Measurements from ENCODE around the gene EML6. TPM values are rescaled to one million over a fixed set of nuclear protein-coding genes. Genes with fewer than 3 reads are reported as not detected.

EML6 gene
- total and polyA plus RNA-seq, 2 of the 8 experiments (the other 6 are each of a cell fraction or from before 2014, with no cell fraction given) = 1.2 to 1.6 TPM

GRCh38 chr2:54908591-54908990 is 185.1 kb downstream of the EML6 start:
- 95% methylated on average over 6 of the region's 6 CpGs; no CpG with 5 or more reads in 1 of the 2 experiments for WGBS, 2 experiments (ENCODE audit: extremely low coverage in 1 of 2, insufficient coverage in 1 of 2, insufficient read length in 1 of 2, insufficient replicate concordance in 2 of 2, low coverage in 1 of 2, low lambda C conversion rate in 2 of 2, missing lambda C conversion rate in 1 of 2)
- Histone ChIP-seq H2BK5ac (ENCODE audit: low read depth, low read length) (no peak overlapping the region), H3K4me2 (ENCODE audit: insufficient read depth in 1 of 2, low read depth in 2 of 2, low read length in 2 of 2) (no peak overlapping the region), H3K4me3 (ENCODE audit: extremely low read depth in 1 of 4, insufficient read depth in 2 of 4, low read depth in 3 of 4, low read length in 4 of 4) (no peak overlapping the region), H3K27ac (ENCODE audit: low read depth, low read length) (no peak overlapping the region), H3K9me3 (ENCODE audit: insufficient read depth in 2 of 2, low read depth in 1 of 2, low read length in 1 of 2) (no peaks in the 10 kb centered on the region), H4K8ac (ENCODE audit: extremely low read depth, insufficient read depth, low read length) (no peak overlapping the region), H3K79me1 (ENCODE audit: low read depth, low read length) (no peaks in the 10 kb centered on the region), H3K9ac (replicated peaks in 1 of 4; ENCODE audit: extremely low read depth in 1 of 4, low read depth in 3 of 4, low read length in 3 of 4) (no peak overlapping the region), H3K14ac (ENCODE audit: insufficient read length) (no peak overlapping the region), H2BK20ac (ENCODE audit: low read length) (no peak overlapping the region), H4K91ac (replicated peaks; ENCODE audit: insufficient read length, low read length) (no peak overlapping the region), H4K20me1 (replicated peaks in 1 of 2; ENCODE audit: control insufficient read depth in 1 of 2, insufficient read depth in 2 of 2, low read length in 2 of 2) (no peaks in the 10 kb centered on the region), H2BK120ac (replicated peaks; ENCODE audit: low read depth, low read length) (no peak overlapping the region), H2BK15ac (ENCODE audit: low read length) (no peak overlapping the region), H3K36me3 (ENCODE audit: control insufficient read depth in 2 of 4, insufficient read depth in 4 of 4, low read length in 3 of 4) (no peaks in the 10 kb centered on the region), H3K23ac (ENCODE audit: insufficient read length) (no peak overlapping the region), H4K5ac (ENCODE audit: insufficient read length, low read depth, low read length) (no peak overlapping the region), H2AFZ (ENCODE audit: low read length) (no peak overlapping the region), H2AK5ac (ENCODE audit: low read depth, low read length) (no peak overlapping the region), H3K79me2 (ENCODE audit: control insufficient read depth in 1 of 2, insufficient read depth in 2 of 2, low read length in 2 of 2) (no peaks in the 10 kb centered on the region), H3K27me3 (replicated peaks in 1 of 4; ENCODE audit: control insufficient read depth in 3 of 4, extremely low read depth in 1 of 4, insufficient read depth in 3 of 4, low read length in 3 of 4) (no peaks in the 10 kb centered on the region), H3K23me2 (ENCODE audit: low read depth, low read length) (no peaks in the 10 kb centered on the region), H3K4me1 (replicated peaks in 1 of 4; ENCODE audit: control insufficient read depth in 3 of 4, insufficient read depth in 4 of 4, low read length in 3 of 4) (no peaks in the 10 kb centered on the region), H3K18ac (ENCODE audit: extremely low read depth, low read length) (no peak overlapping the region), H3K56ac (replicated peaks; ENCODE audit: insufficient read length, low read depth, low read length) (no peak overlapping the region), H2BK12ac (ENCODE audit: low read depth, low read length) (no peak overlapping the region), H3K4ac (replicated peaks; ENCODE audit: insufficient read length, low read depth, low read length) (no peak overlapping the region)
- ChIA-PET POLR2A (ENCODE audit: partially characterized antibody) (no interaction called here), CTCF (ENCODE audit: partially characterized antibody) (no interaction called here)
- no peak for TF ChIP-seq EZH2 (IDR thresholded peaks at IDR 0.05; ENCODE audit: low read depth, low read length, severe bottlenecking)
- TF ChIP-seq GTF2F1 (IDR thresholded peaks at IDR 0.05; ENCODE audit: borderline replicate concordance, low read depth, low read length) = no peak
- TF ChIP-seq RBBP5 (IDR thresholded peaks at IDR 0.05; ENCODE audit: borderline replicate concordance, low read depth, low read length) = no peak
- no peak for DNase-seq (ENCODE audit: low read depth in 1 of 2, low spot score in 2 of 2)
- FAIRE-seq = no peak
